ENCODE measurements around the gene TRUB1.
"Not testable (repeated sequence)": the region's sequence is repeated elsewhere in the genome, so short reads cannot be mapped to it uniquely, and the experiment has no call there.

Gene TRUB1

DNA sequence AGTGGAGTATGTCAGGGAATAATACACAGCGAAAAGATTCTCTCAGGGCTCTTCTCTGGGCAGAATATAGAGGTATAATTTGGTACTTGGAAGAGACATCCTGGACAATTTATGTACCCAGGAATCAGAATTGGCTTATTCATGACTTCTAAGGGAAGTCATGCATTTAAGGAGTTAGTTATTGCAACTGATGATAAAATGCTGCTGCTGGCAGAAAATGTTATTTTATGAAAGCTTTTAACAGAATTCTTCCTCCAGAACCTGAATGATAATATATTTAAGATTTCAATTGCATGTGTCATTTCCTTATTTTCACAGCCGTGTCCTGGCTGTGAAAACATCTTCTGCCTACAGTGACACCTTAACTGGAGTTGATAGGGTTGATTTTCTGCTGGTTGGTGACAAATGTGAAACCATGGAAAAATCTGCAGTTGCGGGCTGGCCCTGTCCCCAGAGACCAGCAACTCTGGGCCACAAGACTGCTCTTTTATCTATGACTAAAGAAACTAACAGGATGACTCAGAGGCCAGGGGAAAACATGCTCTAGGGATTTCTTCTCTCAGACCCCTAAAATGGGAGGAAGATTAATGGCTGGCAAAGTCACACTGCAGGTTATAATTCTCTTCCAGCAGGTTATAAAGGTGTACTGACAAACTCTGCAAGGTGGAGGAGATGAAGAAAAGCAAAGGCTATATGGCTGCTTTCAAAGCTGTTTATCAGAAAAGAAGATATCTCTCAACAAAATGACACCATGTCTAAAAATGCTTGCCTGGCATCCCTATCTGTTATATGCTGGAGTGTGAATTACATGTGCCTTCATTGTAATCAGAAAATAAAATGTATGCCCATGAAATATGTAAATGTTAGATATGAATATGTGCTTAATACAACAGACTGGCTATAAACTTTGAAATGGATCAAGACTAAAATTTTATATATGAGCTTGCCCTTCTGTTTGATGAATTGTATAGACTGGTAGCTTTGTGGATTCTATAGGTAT lies 12.1 kb upstream of the TRUB1 start:
- peak; percentile 90 for DNase-seq

DNA sequence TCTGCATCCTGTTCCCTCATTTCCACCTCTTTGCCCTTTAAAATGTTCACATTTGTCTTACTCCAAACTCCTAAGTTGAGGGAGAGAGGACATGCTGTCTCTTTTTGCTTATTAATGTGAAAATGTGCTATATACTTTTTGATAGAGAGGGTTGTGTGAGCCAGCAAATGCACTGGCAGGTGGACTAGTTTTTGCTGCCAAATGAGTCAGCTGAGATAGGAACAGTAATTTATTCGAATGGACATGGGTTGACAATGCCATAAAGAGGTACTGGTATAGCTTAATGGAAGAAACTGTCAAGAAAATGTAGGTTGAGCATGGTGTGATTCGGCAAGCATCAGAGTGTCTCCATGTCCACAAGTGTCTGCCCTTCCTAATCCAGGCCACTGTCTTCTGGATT lies 9.2 kb upstream of the TRUB1 start:
- DNase-seq, result no peak

DNA sequence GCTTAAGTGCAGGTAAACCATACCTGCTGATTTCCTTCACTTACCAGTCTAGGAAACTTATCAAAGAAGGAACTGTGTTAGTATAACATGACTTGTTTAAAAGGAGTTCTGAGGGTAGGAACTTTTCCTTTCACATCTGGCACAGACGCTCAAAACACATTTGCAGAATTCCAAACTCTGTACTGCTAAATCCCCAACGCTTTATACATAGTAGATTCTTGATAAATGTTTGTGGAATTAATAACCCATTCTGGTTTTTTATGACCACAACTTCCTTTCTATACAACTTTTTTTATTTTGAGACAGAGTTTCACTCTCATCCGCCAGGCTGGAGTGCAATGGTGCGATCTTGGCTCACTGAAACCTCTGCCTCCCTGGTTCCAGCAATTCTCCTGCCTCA lies 7.7 kb upstream of the TRUB1 start:
- DNase-seq, result no peak

DNA sequence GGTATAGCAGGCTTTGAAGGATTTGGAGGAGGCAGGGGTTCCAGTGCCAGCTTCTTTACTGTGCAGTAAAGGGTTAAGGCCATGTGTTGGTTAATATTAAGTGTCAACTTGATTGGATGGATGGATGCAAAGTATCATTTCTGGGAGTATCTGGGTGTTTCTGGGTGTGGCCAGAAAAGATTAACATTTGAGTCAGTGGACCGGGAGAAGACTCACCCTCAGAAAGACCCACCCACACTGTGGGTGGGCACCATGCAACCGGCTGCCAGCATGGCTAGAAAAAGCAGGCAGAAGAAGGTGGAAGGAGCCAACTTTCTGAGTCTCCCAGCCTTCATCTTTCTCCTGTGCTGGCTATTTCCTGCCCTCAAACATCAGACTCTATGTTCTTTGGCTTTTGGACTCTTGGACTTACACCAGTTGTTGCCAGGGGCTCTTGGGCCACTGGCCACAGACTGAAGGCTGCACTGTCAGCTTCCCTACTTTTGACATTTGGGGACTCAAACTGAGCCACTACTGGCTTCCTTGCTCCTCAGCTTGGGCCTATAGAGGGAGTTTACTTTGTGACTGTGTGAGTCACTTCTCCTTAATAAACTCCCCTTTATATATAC lies 6.8 kb upstream of the TRUB1 start:
- no peak for DNase-seq

- no peak for DNase-seq
These were observed 5.8 kb upstream of the TRUB1 start for GRCh38 chr10:114932225-114932624.

GRCh38 chr10:114932945-114933344 lies 5.0 kb upstream of the TRUB1 start:
- DNase-seq, result no peak

GRCh38 chr10:114933588-114933987 lies 4.4 kb upstream of the TRUB1 start:
- DNase-seq, result peak; percentile 29

DNA sequence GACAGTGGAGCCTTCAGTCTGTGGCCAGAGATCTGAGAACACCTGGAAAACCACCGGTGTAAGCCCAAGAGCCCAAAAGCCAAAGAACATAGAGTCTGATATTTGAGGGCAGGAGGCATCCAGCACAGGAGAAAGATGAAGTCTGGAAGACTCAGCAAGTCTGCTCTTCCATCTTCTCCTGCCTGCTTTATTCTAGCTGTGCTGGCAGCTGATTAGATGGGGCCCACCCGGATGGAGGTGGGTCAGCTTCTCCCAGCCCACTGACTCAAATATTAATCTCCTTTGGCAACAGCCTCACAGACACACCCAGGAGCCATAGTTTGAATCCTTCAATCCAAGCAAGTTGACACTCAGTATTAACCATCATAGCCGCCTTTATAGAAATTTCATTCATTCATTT lies 4.0 kb upstream of the TRUB1 start:
- not testable (repeated sequence) for DNase-seq

- DNase-seq, result peak; percentile 52
These were observed 830 bp downstream of the TRUB1 start for GRCh38 chr10:114938856-114939193.

- DNase-seq, result no peak
These were observed 2.7 kb downstream of the TRUB1 start for GRCh38 chr10:114940735-114941134.

GRCh38 chr10:114943000-114943399 lies 5.0 kb downstream of the TRUB1 start:
- DNase-seq, result no peak

GRCh38 chr10:114953047-114953446 lies 15.1 kb downstream of the TRUB1 start:
- no peak for DNase-seq

DNA sequence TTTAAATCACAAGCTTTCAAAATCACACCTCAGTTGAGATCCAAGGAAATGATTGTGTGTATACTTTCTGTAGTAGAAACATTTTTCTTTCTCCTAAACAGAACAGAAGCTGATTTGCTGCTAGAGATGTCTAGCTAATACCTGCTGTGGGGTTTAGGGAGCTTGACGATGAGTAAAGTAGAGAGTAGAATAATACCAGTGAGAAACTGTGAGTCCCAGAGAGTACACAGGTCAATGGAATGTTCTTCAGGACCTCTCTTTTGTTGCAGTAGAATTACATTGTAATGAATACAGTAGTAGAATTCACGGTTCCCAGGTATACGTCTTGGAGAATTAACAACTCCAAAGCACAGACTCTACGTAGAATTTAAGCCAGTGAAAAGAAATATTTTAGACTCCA lies 18.0 kb downstream of the TRUB1 start:
- DNase-seq, result no peak

DNA sequence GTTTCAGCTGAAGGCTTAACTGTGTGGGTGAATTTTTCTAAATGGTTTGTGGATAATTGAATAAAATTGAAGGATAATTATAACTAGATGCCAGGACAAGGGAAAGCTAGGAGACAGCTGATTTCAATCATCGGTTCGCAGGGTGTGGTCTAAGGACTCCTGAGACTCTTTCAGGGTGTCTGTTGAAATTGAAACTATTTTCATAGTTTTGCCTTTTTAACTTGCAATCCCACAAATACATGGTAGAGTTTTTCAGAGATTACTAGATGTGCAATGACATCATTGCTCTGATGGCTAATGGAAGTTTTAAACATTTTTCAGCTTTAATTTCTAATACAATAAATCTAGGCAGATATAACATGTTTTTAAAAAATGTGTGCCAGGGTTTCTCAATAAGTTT lies 18.5 kb downstream of the TRUB1 start:
- peak; percentile 24 for DNase-seq

DNA sequence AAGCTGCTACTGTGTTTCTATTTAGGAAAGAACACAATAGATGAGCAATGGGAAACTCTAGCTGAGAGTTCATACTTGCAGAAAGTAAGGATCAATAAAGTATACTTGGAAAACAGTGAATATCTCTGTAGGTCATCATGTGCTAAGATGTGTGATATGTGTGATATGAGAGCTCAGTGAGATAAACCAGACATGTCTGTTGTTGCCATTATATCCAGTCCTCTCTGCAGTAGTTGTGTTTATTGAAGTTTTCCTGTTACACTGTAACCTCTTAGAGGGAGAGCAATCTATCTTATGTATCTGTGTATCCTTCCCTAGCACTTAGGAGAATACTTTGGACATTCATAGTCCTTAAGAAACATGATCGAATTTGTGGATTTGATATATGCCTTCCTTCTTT lies 19.1 kb downstream of the TRUB1 start:
- DNase-seq, result no peak

DNA sequence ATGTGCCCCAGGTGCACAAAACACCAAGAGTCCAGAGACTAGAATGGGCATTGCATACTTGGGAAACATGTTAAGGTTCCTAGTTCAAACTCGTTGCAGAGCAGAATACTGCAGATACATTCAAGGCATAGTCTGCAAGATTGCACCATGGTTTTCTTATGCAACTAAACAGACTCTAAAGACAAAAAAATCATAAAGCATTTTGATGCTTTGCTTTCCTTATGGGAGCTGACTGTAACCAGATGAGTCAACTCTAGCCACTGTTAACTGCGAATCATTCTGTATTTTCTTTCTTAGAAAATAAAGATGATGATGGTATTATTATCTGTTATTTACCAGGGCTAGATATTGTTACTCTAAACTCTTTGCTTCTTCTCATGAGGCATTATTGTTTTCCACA lies 19.7 kb downstream of the TRUB1 start:
- no peak for DNase-seq

- no peak for DNase-seq
These were observed 24.4 kb downstream of the TRUB1 start for GRCh38 chr10:114962441-114962840.

- no peak for DNase-seq
These were observed 25.9 kb downstream of the TRUB1 start for GRCh38 chr10:114963908-114964307.

- DNase-seq, result peak; percentile 71
These were observed 29.1 kb downstream of the TRUB1 start for GRCh38 chr10:114967071-114967470.

- peak; percentile 14 for DNase-seq
These were observed 32.5 kb downstream of the TRUB1 start for GRCh38 chr10:114970515-114970914.

DNA sequence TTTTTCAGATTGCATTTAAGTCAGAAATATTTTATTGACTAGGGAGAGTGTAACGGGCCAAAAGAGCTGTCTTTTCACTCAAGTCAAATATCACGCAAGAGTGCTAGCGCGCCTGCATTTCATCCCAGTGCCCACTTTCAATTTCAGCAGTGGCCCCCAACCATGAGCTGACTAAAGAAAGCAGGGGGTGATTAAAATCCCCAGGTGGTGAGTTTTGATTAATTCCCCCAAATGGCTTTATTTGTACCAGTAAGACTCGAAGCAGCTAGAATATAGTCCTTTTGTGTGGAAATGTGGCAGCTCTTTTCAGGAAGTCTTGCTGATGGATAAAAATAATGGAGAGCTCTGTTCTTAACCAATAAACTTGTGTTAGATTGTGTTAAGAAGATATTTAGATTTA lies 35.3 kb downstream of the TRUB1 start:
- no peak for DNase-seq

- no peak for DNase-seq
These were observed 36.0 kb downstream of the TRUB1 start for GRCh38 chr10:114973997-114974396.

DNA sequence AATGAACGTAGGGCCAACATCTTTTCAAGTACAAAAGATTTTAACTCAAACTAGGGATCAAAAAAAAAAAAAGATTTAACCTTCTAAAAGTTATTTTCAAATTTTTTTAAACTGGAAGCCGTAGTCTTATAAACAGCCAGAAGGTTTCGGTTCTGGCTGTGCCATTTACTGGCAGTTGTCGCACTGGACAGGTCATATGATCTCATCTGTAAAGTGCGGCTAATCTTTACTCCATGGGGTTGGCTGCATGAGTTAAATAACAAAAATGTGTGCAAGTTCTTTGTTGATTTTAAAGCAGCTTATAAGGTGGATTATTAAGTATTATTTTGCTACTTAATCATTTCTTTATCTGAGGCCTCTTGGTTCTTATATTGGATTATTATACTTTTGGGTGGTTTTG lies 36.6 kb downstream of the TRUB1 start:
- DNase-seq, result no peak

- DNase-seq, result no peak
These were observed 37.1 kb downstream of the TRUB1 start for GRCh38 chr10:114975091-114975490.

- no peak for DNase-seq
These were observed 45.0 kb downstream of the TRUB1 start for GRCh38 chr10:114982989-114983388.
